Measurements from ENCODE around the gene VMO1. TPM values are rescaled to one million over a fixed set of nuclear protein-coding genes. Genes with fewer than 3 reads are reported as not detected.

The VMO1 gene
- total RNA-seq, 4 donors from 2014 or later, result 1.3 to 2.2 TPM; not detected in 2

DNA sequence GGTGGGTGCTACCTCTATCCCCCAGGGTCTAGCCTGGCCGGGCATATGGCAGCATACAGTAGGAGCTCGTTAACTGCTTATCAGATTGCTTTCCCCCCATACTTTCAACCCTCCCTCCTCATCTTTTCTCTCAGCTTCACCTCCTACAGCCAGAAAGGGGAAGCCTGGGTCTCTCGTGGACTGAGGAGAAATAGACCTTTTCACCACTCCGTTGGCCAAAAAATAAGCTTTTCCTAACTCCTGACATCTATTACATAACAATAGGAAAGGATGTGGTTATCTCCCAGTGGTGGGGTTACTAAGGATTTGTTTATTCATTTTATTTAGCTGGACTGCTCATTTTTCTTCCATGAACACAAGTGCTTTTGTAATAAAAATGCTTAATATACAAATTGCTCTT, 37.5 kb downstream of the VMO1 start:
- intact Hi-C loops (cut with DNase I; ENCODE audit: low total_unique reads), result no loop called here
- Histone ChIP-seq H3K4me1 (no peaks in the 10 kb centered on the region), H3K27ac (no peak overlapping the region), H3K27me3 (peaks cover 0 to 7% of the 10 kb centered on the region in 2 donors), H3K9me3 (no peaks in the 10 kb centered on the region), H3K4me3 (no peak overlapping the region), H3K36me3 (no peaks in the 10 kb centered on the region)
- TF ChIP-seq POLR2A (IDR thresholded peaks at IDR 0.05) (no peak), CTCF (IDR thresholded peaks at IDR 0.05) (no peak)
- DNase-seq, result no peak

- Histone ChIP-seq H3K27me3 (peaks cover 0 to 7% of the 10 kb centered on the region in 2 donors), H3K36me3 (no peaks in the 10 kb centered on the region), H3K27ac (no peak overlapping the region), H3K9me3 (no peaks in the 10 kb centered on the region), H3K4me1 (no peaks in the 10 kb centered on the region), H3K4me3 (no peak overlapping the region)
- no peak for DNase-seq
- TF ChIP-seq CTCF (IDR thresholded peaks at IDR 0.05) (no peak), POLR2A (IDR thresholded peaks at IDR 0.05) (no peak)
- intact Hi-C loops (cut with DNase I; ENCODE audit: low total_unique reads), result no loop called here
Observed at GRCh38 chr17:4747847-4748246, 38.3 kb downstream of the VMO1 start.

GRCh38 chr17:4744999-4745969, 40.9 kb downstream of the VMO1 start:
- no peak for TF ChIP-seq CTCF (IDR thresholded peaks at IDR 0.05)
- TF ChIP-seq POLR2A (IDR thresholded peaks at IDR 0.05), result no peak
- H3K27ac ChIP-seq, result no peak overlapping the region
- peaks cover 0 to 7% of the 10 kb centered on the region in 2 donors for H3K27me3 ChIP-seq
- H3K9me3 ChIP-seq, result no peaks in the 10 kb centered on the region
- no peaks in the 10 kb centered on the region for H3K4me1 ChIP-seq
- DNase-seq, result no peak
- intact Hi-C loops (cut with DNase I; ENCODE audit: low total_unique reads), result no loop called here
- no peaks in the 10 kb centered on the region for H3K36me3 ChIP-seq
- H3K4me3 ChIP-seq, result no peak overlapping the region

DNA sequence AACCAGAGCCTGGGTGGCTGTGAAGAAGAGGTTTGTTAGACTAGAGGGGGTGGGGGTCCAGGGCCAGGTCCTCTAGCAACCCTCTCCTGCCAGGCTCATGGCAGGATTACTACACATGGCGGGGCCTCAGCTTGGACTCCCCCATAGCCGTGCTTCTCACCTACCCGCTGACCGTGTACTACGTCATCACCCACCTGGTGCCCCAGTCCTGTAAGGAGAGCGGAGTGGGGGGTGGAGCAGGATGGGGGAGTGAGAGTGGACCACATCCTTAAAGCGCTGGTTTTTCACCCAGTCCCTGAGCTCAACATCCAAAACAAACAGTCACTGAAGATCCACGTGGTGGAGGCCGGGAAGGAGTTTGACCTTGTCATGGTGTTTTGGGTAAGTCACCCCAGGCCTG, 42.3 kb downstream of the VMO1 start:
- intact Hi-C loops (cut with DNase I; ENCODE audit: low total_unique reads), result no loop called here
- no peak overlapping the region for H3K27ac ChIP-seq
- DNase-seq, result no peak
- no peak overlapping the region for H3K4me3 ChIP-seq
- no peaks in the 10 kb centered on the region for H3K36me3 ChIP-seq
- H3K27me3 ChIP-seq, result peaks cover 0 to 7% of the 10 kb centered on the region in 2 donors
- TF ChIP-seq CTCF (IDR thresholded peaks at IDR 0.05) (no peak), POLR2A (IDR thresholded peaks at IDR 0.05) (no peak)
- H3K9me3 ChIP-seq, result no peaks in the 10 kb centered on the region
- no peaks in the 10 kb centered on the region for H3K4me1 ChIP-seq

DNA sequence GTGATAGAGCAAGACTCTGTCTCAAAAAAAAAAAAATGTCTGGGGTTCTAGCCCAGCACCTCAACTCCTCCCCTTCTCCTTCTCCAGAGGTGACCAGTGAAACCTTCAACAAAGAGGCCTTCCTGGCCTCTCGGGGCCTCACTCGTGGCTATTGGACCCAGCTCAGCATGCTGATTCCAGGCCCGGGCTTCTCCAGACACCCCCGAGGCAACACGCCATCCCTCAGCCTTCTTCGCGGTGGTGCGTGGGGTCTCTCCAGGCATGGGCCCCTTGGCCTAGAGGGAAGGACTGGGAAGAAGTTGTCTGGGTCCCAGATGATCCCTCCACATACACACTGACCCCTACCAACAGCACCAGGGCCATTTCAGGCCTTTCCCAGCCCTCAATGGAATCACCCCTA, 42.9 kb downstream of the VMO1 start:
- Histone ChIP-seq H3K27me3 (peaks cover 0 to 7% of the 10 kb centered on the region in 2 donors), H3K4me3 (no peak overlapping the region), H3K27ac (no peak overlapping the region), H3K36me3 (no peaks in the 10 kb centered on the region), H3K4me1 (no peaks in the 10 kb centered on the region), H3K9me3 (no peaks in the 10 kb centered on the region)
- no peak for DNase-seq
- TF ChIP-seq POLR2A (IDR thresholded peaks at IDR 0.05) (no peak), CTCF (IDR thresholded peaks at IDR 0.05) (no peak)
- intact Hi-C loops (cut with DNase I; ENCODE audit: low total_unique reads), result no loop called here
